CMK (cell line): ENCODE data around the gene ERAP2.
A peak's percentile ranks its signal among the peaks of the same experiment; 100 is the strongest.
"Not testable (repeated sequence)": the region's sequence is repeated elsewhere in the genome, so short reads cannot be mapped to it uniquely, and the experiment has no call there.

ENCODE experiments used
- DNase-seq: peaks from one replicate; pipeline ENCODE4 v3.0.0-alpha.2; 2010; ENCODE audit warnings: low read depth

The ERAP2 gene

DNA sequence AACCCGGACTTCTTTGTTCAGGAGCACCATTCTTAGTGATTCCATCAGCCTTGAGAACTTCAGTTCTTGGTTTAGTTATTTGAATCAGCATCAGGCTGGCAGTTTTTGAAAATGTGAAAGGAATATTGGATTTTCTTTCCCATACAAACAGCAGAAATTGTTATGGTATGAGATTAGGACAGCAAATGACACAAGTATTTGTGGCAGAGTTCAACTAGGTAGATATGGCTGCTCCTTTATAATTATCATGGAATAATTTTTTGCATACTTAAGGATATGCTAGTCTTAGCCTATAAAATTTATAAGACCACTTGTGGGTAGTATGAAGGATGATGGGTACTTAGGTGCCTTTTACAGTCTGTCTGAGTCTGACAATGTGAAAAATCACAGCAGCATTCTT lies 25.5 kb downstream of the ERAP2 start:
- DNase-seq, result no peak

GRCh38 chr5:96902876-96903275 lies 26.6 kb downstream of the ERAP2 start:
- no peak for DNase-seq

DNA sequence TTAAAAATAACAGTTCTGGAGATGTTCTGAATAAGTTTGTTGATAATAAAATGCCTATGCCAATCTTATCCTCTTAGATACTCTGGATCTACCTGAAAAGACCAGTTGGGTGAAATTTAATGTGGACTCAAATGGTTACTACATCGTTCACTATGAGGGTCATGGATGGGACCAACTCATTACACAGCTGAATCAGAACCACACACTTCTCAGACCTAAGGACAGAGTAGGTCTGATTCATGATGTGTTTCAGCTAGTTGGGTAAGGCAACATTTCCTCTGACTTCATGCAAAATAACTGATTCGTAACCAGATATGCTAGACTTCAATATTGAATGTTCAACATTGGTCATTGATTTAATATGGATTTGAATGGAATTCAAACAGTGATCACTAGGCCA lies 27.0 kb downstream of the ERAP2 start:
- DNase-seq, result no peak

GRCh38 chr5:96904054-96904931 lies 28.0 kb downstream of the ERAP2 start:
- no peak for DNase-seq

- no peak for DNase-seq
Observed at GRCh38 chr5:96905864-96906263, 29.6 kb downstream of the ERAP2 start.

- no peak for DNase-seq
Observed at GRCh38 chr5:96909003-96909402, 32.7 kb downstream of the ERAP2 start.

DNA sequence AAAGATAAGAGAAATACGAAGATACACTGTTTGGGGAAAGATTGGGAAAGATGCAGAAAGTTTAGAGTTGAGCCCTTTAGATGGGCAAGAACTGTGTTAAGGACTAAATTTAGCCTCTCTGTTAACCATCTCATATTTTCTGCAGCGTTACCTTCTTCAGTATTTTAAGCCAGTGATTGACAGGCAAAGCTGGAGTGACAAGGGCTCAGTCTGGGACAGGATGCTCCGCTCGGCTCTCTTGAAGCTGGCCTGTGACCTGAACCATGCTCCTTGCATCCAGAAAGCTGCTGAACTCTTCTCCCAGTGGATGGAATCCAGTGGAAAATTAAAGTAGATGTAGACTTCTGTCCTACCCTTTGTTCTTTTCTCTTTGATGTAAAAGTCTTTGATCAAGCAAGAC lies 33.1 kb downstream of the ERAP2 start:
- no peak for DNase-seq

- no peak for DNase-seq
Observed at GRCh38 chr5:96911139-96911538, 34.8 kb downstream of the ERAP2 start.

GRCh38 chr5:96913233-96913632 lies 36.9 kb downstream of the ERAP2 start:
- no peak for DNase-seq

- DNase-seq, result no peak
Observed at GRCh38 chr5:96919754-96920197, 43.5 kb downstream of the ERAP2 start.

GRCh38 chr5:96920744-96921355 lies 44.5 kb downstream of the ERAP2 start:
- DNase-seq, result no peak

DNA sequence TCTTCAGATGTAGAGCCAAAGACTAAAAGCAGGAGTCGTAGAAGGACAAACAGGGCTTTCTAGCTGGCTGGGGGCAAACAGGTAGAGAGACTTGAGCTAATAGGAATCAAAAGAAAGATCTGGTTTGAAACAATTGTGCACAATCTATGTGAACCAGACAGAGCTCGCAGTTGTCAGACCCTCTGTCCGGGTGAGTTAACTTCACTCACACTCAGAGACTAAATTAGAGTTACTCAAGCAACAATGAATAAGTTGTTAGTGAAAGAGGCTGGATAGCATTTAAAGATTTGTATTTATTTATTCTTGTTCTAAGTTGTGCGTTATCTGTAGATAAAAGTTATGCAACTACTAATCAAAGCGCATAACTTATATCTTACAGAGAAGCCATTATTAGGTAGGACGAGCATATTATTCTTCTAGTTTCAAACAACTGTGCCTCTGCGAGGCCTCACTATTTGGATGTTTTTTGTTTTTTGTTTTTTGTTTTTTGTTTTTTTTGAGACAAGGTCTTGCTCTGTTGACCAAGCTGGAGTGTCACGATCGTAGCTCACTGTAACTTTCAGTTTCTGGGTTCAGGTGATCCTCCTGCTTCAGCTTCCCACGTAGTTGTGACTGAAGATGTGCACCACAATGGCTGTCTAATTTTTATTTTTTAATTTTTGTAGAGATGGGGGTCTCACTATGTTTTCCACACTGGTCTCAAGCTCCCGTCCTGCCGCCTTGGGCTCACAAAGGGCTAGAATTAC lies 46.4 kb downstream of the ERAP2 start:
- DNase-seq, result no peak

GRCh38 chr5:96924016-96924443 lies 47.7 kb downstream of the ERAP2 start:
- DNase-seq, result no peak

DNA sequence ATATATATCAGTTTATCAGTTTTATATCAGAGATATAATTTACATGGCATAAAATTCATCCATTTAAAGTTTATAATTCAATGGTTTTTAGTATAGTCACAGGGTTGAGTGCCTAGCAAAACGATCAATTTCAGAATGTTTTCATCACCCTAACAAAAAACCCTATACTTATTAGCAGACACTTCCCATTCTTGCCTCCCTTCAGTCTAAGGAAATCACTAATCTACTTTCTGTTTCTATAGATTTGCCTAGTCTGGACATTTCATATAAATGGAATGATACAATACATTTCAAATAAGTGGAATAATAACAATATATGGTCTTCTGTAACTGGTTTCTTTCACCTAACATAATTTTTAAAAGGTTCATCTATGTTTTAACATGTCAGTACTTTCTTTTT lies 50.0 kb downstream of the ERAP2 start:
- no peak for DNase-seq

GRCh38 chr5:96927008-96927407 lies 50.7 kb downstream of the ERAP2 start:
- DNase-seq, result no peak

GRCh38 chr5:96928931-96929708 lies 52.8 kb downstream of the ERAP2 start:
- DNase-seq, result no peak

DNA sequence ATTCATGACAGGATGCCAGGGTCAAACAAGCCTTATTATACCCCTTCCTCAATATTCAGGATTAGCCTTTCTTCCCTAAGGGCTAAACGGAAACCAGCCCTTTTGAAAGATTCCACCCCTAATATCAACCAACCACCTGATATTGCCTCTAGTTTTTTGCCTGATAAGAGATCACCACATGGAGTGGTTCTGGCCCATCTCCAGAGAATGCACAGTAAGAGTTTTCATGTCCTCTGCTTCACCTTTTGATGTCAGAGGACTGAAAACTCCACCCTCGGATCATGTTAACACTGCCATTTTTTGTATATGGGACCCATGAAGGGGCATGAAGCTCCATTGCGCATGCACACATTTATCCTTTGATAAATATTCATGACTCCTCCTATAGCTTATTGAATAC lies 53.8 kb downstream of the ERAP2 start:
- DNase-seq, result no peak

DNA sequence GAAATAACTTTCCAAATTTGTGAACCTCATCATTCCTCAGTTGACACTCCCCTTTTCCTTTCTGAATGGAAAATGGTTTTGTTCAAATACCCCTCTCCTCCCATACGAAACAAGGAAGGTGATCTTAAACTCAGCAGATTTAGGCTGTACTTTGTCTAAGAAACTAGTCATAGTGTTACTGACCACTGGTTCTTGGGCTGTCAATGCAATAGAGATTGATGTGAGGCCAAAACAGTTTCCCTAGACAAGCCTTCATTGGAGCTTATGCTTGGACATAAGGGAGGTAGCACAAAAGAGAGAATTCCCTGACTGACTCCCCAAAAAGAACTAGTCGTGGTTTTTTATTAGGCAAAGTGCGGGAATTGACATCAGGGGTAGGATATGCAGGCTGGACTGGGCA lies 54.3 kb downstream of the ERAP2 start:
- DNase-seq, result no peak

DNA sequence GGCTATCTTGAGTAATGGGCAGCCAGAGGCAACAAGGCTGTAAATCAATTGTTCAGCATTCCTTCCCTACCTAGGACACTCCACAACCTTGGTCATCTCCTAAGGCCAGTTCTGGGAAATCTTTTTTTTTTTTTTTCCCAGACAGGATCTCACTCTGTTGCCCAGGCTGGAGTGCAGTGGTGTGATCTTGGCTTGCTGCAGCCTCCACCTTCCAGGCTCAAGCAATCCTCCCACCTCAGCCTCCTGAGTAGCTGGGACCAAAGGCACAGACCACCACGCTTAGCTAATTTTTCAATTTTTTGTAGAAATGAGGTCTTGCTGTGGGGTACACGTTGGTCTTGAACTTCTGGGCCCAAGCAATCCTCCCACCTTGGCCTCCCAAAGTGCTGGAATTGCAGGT lies 54.7 kb downstream of the ERAP2 start:
- DNase-seq, result not testable (repeated sequence)

DNA sequence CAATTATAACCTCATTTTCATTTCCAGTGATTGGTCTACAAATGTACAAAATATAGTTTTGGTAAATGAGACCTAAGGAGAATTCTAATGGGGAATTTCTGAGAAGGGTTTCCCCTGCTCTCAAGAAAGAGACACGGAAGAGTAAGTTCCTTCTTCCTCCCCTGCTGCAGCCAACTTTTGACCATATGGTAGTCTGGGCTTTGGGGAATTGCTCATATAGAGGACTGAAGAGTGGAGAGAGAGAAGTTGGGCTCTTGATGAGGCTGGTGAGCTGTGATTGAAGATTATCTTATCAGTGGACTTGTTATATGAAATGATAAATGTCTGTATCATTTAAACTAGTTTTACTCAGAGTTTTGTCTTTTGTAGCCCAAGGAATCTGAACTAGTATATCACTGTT lies 55.3 kb downstream of the ERAP2 start:
- DNase-seq, result peak; percentile 17

DNA sequence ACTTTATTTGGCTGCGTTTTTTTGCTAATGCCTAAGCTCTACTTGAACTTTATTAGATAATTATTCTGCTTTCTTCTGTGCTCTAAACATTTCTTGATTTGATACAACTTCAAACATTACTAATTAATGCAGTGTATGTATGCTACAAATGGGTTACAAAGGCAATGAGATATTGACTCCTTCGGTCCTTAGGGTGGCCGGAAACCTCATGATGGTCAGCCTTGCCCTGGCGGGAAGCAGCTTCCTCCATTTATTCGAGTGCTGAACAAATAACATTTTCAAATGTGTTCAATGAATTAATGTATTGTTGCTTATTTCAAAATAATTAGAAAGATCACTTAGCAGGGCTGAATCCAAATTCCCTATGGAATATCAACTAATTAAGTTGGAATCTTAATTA lies 55.7 kb downstream of the ERAP2 start:
- DNase-seq, result no peak
